H1 (cell line): ENCODE data around the gene CAMK1G. TPM values are rescaled to one million over a fixed set of nuclear protein-coding genes. Genes with fewer than 3 reads are reported as not detected.

ENCODE experiments used
- CTCF ChIA-PET: fragments of 300-600 bp; sonication (Branson Sonifier 250); formaldehyde crosslinking; loops from one replicate; lab custom pipeline; 2021; ENCODE audit not compliant: partially characterized antibody; lab: Charles Lee
- POLR2A ChIA-PET: fragments of 300-600 bp; sonication (Branson Sonifier 250); formaldehyde crosslinking; loops from one replicate; lab custom pipeline; 2021; ENCODE audit warnings: inconsistent platforms; ENCODE audit not compliant: partially characterized antibody; lab: Charles Lee
- DNase-seq, 2 experiments: peaks; one replicate each; pipeline versions ENCODE4 v3.0.0 to v3.0.0-alpha.2; 2010 to 2022; ENCODE audit warnings: low spot score in 2 of 2, low read depth in 1 of 2, mixed read lengths in 1 of 2
- FAIRE-seq: peaks from 2 replicates; lab custom pipeline; 2011; peaks lifted over from hg19 to GRCh38; lab: Jason Lieb, UNC
- H2AFZ ChIP-seq: 2 replicates; pipeline ENCODE4 v1.8.1; 2012; ENCODE audit warnings: low read length, inconsistent platforms
- H2AK5ac ChIP-seq: 2 replicates; pipeline ENCODE4 v1.6.1; 2013; ENCODE audit warnings: low read depth, low read length
- H2BK120ac ChIP-seq: replicated peaks from 2 replicates; pipeline ENCODE3; 2013; ENCODE audit warnings: low read depth, low read length, inconsistent platforms
- H2BK12ac ChIP-seq: 2 replicates; pipeline ENCODE4 v1.6.1; 2013; ENCODE audit warnings: low read depth, low read length
- H2BK15ac ChIP-seq: 2 replicates; pipeline ENCODE4 v1.6.1; 2013; ENCODE audit warnings: low read length
- H2BK20ac ChIP-seq: 2 replicates; pipeline ENCODE4 v1.6.1; 2013; ENCODE audit warnings: low read length
- H2BK5ac ChIP-seq: 2 replicates; pipeline ENCODE4 v1.6.1; 2013; ENCODE audit warnings: low read depth, low read length
- H3K14ac ChIP-seq: 2 replicates; pipeline ENCODE4 v1.6.1; 2013; ENCODE audit warnings: inconsistent platforms; ENCODE audit not compliant: insufficient read length
- H3K18ac ChIP-seq: 2 replicates; pipeline ENCODE4 v1.6.1; 2013; ENCODE audit warnings: low read length; ENCODE audit errors: extremely low read depth
- H3K23ac ChIP-seq: 2 replicates; pipeline ENCODE4 v1.6.1; 2013; ENCODE audit warnings: inconsistent platforms; ENCODE audit not compliant: insufficient read length
- H3K23me2 ChIP-seq: 2 replicates; pipeline ENCODE4 v1.6.1; 2013; ENCODE audit warnings: low read depth, low read length
- H3K27ac ChIP-seq: 2 replicates; pipeline ENCODE4 v1.6.1; 2011; ENCODE audit warnings: low read depth, low read length, inconsistent platforms
- H3K27me3 ChIP-seq, 4 experiments: replicated peaks in 1 of 4; 1 replicate in 1 of 4; 2 replicates in 3 of 4; pipeline versions ENCODE4 v1.6.1 to v1.8.1; 2011 to 2013; ENCODE audit warnings: low read length in 3 of 4, mild to moderate bottlenecking in 3 of 4, inconsistent platforms in 2 of 4, mixed read lengths in 2 of 4, moderate library complexity in 1 of 4; ENCODE audit not compliant: control insufficient read depth in 3 of 4, insufficient read depth in 3 of 4; ENCODE audit errors: extremely low read depth in 1 of 4
- H3K36me3 ChIP-seq, 4 experiments: 2 replicates each; pipeline versions ENCODE4 v1.6.1 to v1.8.1; 2011 to 2013; ENCODE audit warnings: mild to moderate bottlenecking in 4 of 4, low read length in 3 of 4, moderate library complexity in 2 of 4, control low read depth in 1 of 4, inconsistent platforms in 1 of 4; ENCODE audit not compliant: insufficient read depth in 4 of 4, control insufficient read depth in 2 of 4
- H3K4ac ChIP-seq: replicated peaks from 2 replicates; pipeline ENCODE3; 2013; ENCODE audit warnings: low read length, low read depth, mixed read lengths, inconsistent platforms; ENCODE audit not compliant: insufficient read length
- H3K4me1 ChIP-seq, 4 experiments: replicated peaks in 1 of 4; 1 replicate in 1 of 4; 2 replicates in 3 of 4; pipeline versions ENCODE4 v1.6.1 to v1.8.1; 2011 to 2013; ENCODE audit warnings: low read length in 3 of 4, inconsistent platforms in 2 of 4, mixed read lengths in 1 of 4; ENCODE audit not compliant: insufficient read depth in 4 of 4, control insufficient read depth in 3 of 4
- H3K4me2 ChIP-seq, 2 experiments: 2 replicates each; pipeline versions ENCODE4 v1.6.1 to v1.8.1; 2011 to 2013; ENCODE audit warnings: low read depth in 2 of 2, low read length in 2 of 2, control low read depth in 1 of 2, inconsistent platforms in 1 of 2, mild to moderate bottlenecking in 1 of 2; ENCODE audit not compliant: insufficient read depth in 1 of 2
- H3K4me3 ChIP-seq, 4 experiments: fragments of 200-600, 300-600 bp in 1 of 4; sonication (generic), shearing (Covaris generic), sonication (Bioruptor Twin) in 1 of 4; 2 replicates each; pipeline versions ENCODE4 v1.5.1 to v1.8.1; 2011 to 2016; ENCODE audit warnings: low read length in 4 of 4, low read depth in 3 of 4, control low read depth in 2 of 4, inconsistent platforms in 2 of 4, mild to moderate bottlenecking in 2 of 4, mixed read lengths in 1 of 4, moderate library complexity in 1 of 4; ENCODE audit not compliant: insufficient read depth in 2 of 4; ENCODE audit errors: extremely low read depth in 1 of 4
- H3K56ac ChIP-seq: replicated peaks from 2 replicates; pipeline ENCODE3; 2013; ENCODE audit warnings: low read depth, mild to moderate bottlenecking, mixed read lengths, low read length, inconsistent platforms; ENCODE audit not compliant: insufficient read length
- H3K79me1 ChIP-seq: 2 replicates; pipeline ENCODE4 v1.6.1; 2013; ENCODE audit warnings: low read depth, low read length, control low read depth
- H3K79me2 ChIP-seq, 2 experiments: 2 replicates each; pipeline versions ENCODE4 v1.6.1 to v1.8.1; 2012 to 2013; ENCODE audit warnings: low read length in 2 of 2, mild to moderate bottlenecking in 2 of 2, inconsistent platforms in 1 of 2; ENCODE audit not compliant: insufficient read depth in 2 of 2, control insufficient read depth in 1 of 2
- H3K9ac ChIP-seq, 4 experiments: replicated peaks in 1 of 4; 1 replicate in 1 of 4; 2 replicates in 3 of 4; pipeline versions ENCODE4 v1.6.1 to v1.8.1; 2011 to 2013; ENCODE audit warnings: low read depth in 3 of 4, low read length in 3 of 4, control low read depth in 2 of 4, mild to moderate bottlenecking in 2 of 4, moderate library complexity in 2 of 4, inconsistent platforms in 1 of 4; ENCODE audit errors: extremely low read depth in 1 of 4
- H3K9me3 ChIP-seq, 2 experiments: 2 replicates each; pipeline versions ENCODE4 v1.6.1 to v1.8.1; 2012 to 2013; ENCODE audit warnings: mild to moderate bottlenecking in 2 of 2, moderate library complexity in 2 of 2, control low read depth in 1 of 2, inconsistent platforms in 1 of 2, low read depth in 1 of 2, low read length in 1 of 2, mixed read lengths in 1 of 2; ENCODE audit not compliant: insufficient read depth in 2 of 2
- H4K20me1 ChIP-seq, 2 experiments: replicated peaks in 1 of 2; 2 replicates each; pipeline versions ENCODE3 to v1.8.1; 2011 to 2013; ENCODE audit warnings: inconsistent platforms in 2 of 2, low read length in 2 of 2, mild to moderate bottlenecking in 1 of 2; ENCODE audit not compliant: insufficient read depth in 2 of 2, control insufficient read depth in 1 of 2
- H4K5ac ChIP-seq: 2 replicates; pipeline ENCODE4 v1.6.1; 2013; ENCODE audit warnings: low read length, low read depth, mixed read lengths, inconsistent platforms; ENCODE audit not compliant: insufficient read length
- H4K8ac ChIP-seq: 2 replicates; pipeline ENCODE4 v1.8.0; 2013; ENCODE audit warnings: mild to moderate bottlenecking, moderate library complexity, low read length, inconsistent platforms; ENCODE audit not compliant: insufficient read depth; ENCODE audit errors: extremely low read depth
- H4K91ac ChIP-seq: replicated peaks from 2 replicates; pipeline ENCODE3; 2013; ENCODE audit warnings: low read length, mixed read lengths, inconsistent platforms; ENCODE audit not compliant: insufficient read length
- BCL11A ChIP-seq, 2 experiments: IDR thresholded peaks; one replicate each; pipeline ENCODE4 v1.6.1; 2011; ENCODE audit warnings: low read depth in 2 of 2, low read length in 2 of 2, mild to moderate bottlenecking in 2 of 2
- CHD1 ChIP-seq: IDR thresholded peaks from 2 replicates; pipeline ENCODE4 v1.6.1; 2012; ENCODE audit warnings: low read depth, low read length, improper control_type of control experiment
- EP300 ChIP-seq, 2 experiments: IDR thresholded peaks; 1 replicate in 1 of 2; 2 replicates in 1 of 2; pipeline ENCODE4 v1.6.1; 2011 to 2012; ENCODE audit warnings: low read depth in 2 of 2, low read length in 2 of 2, mild to moderate bottlenecking in 2 of 2, borderline replicate concordance in 1 of 2, inconsistent platforms in 1 of 2, moderate library complexity in 1 of 2
- TCF12 ChIP-seq: IDR thresholded peaks from 2 replicates; pipeline ENCODE4 v1.6.1; 2011; ENCODE audit warnings: low read depth, mild to moderate bottlenecking, low read length
- TEAD4 ChIP-seq: IDR thresholded peaks from 2 replicates; pipeline ENCODE4 v1.6.1; 2012; ENCODE audit warnings: low read depth, low read length, inconsistent platforms, mixed read lengths
- YY1 ChIP-seq: IDR thresholded peaks from 2 replicates; pipeline ENCODE4 v1.6.1; 2011; ENCODE audit warnings: low read depth, mild to moderate bottlenecking, low read length
- WGBS, 2 experiments: shearing (Covaris generic) in 1 of 2; methylation state at CpG; one replicate each; pipeline versions ENCODE4 v1.1.6 to v1.1.7; 2013 to 2015; ENCODE audit warnings: low lambda C conversion rate in 2 of 2, mixed read lengths in 2 of 2, inconsistent platforms in 1 of 2, low coverage in 1 of 2, missing lambda C conversion rate in 1 of 2; ENCODE audit not compliant: insufficient replicate concordance in 2 of 2, insufficient coverage in 1 of 2, insufficient read length in 1 of 2; ENCODE audit errors: extremely low coverage in 1 of 2, missing lambda C conversion rate in 1 of 2; 5-methylcytosine and 5-hydroxymethylcytosine counted together
- polyA plus RNA-seq, 7 experiments: library from polyadenylated mRNA; depleted of rRNA in 3 of 7; stranded (reverse) in 5 of 7; unstranded in 2 of 7; fragments of >200 nt in 5 of 7; fragments of 200-250 nt in 2 of 7; gene quantifications; 1 replicate in 5 of 7; 2 replicates in 1 of 7; 4 replicates in 1 of 7; pipeline versions ENCODE4 v1.2.1 to v1.2.3, GENCODE V29; 2011 to 2013; ENCODE audit warnings: missing spikeins in 2 of 7, mixed read lengths in 2 of 7
- total RNA-seq: library from RNA; stranded (reverse); fragmentation: NEBNext Ultra II Directional; extraction: Animal tissue kit (Norgen Biotek cat#: 25700); gene quantifications from 2 replicates; pipeline ENCODE4 v1.2.1, GENCODE V29; 2021

Gene CAMK1G
- total and polyA plus RNA-seq, 2 of the 8 experiments (the other 6 are each of a cell fraction or from before 2014, with no cell fraction given) = 1.00 to 1.0 TPM

DNA sequence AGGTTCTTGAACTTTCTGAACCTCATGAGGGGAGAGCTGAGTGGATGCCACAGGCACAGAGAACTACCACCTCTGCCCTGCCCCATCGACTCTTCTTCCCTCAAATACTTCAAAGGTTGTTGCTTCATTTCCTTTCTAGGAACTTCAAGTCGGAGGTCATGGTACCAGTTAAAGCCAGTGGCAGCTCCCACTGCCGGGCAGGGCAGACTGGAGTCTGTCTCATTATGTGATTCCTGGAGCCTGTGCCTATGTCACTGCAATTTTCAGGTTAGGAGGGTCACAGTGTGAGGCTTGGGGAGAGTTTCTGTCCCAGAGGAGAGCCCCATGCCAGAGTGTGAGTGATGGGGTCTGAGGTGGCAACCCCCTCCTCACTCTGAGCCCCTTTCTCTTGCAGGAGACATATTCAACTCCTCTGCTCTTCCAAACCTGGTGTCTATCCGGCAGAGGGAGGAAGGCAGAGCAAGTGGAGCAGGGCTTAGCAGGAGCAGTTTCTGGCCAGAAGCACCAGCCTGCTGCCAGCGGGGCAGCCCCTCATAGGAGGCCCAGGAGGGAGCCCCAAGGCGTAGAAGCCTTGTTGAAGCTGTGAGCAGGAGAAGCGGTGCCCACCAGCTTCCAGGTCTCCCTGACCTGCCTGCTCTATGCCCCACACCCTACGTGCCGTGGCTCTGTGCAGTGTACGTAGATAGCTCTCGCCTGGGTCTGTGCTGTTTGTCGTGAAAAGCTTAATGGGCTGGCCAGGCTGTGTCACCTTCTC, 29.3 kb downstream of the CAMK1G start:
- Histone ChIP-seq H3K56ac (no peak overlapping the region), H2BK20ac (no peak overlapping the region), H2BK120ac (no peak overlapping the region), H3K4me3 (no peak overlapping the region), H4K5ac (no peak overlapping the region), H3K4me2 (no peak overlapping the region), H3K27me3 (no peaks in the 10 kb centered on the region), H3K18ac (no peak overlapping the region), H3K79me2 (no peaks in the 10 kb centered on the region), H4K91ac (no peak overlapping the region), H3K23me2 (no peaks in the 10 kb centered on the region; the same call in 1 of the 2 replicates), H3K79me1 (no peaks in the 10 kb centered on the region), H2BK5ac (no peak overlapping the region), H3K27ac (no peak overlapping the region), H2BK12ac (no peak overlapping the region), H3K14ac (no peak overlapping the region), H3K9me3 (no peaks in the 10 kb centered on the region), H4K20me1 (no peaks in the 10 kb centered on the region), H3K4me1 (no peaks in the 10 kb centered on the region; a peak in 1 of 7 replicates), H3K9ac (no peak overlapping the region), H3K36me3 (no peaks in the 10 kb centered on the region), H3K4ac (no peak overlapping the region), H4K8ac (no peak overlapping the region), H3K23ac (no peak overlapping the region), H2AK5ac (no peak overlapping the region), H2AFZ (no peak overlapping the region), H2BK15ac (no peak overlapping the region)
- POLR2A ChIA-PET = no interaction called here
- 82% methylated on average over 12 of the region's 12 CpGs; no CpG with 5 or more reads in 1 of the 2 experiments for WGBS, 2 experiments
- DNase-seq = no peak
- TF ChIP-seq TCF12 (no peak), TEAD4 (no peak), BCL11A (IDR thresholded peaks at IDR 0.05; ENCODE audit: low read depth in 2 of 2, low read length in 2 of 2) (no peak), YY1 (no peak), EP300 (IDR thresholded peaks at IDR 0.05; ENCODE audit: borderline replicate concordance in 1 of 2, low read depth in 2 of 2, low read length in 2 of 2) (no peak), CHD1 (no peak)
- FAIRE-seq = no peak
- CTCF ChIA-PET = interaction anchor here (1.4 to 28.8 kb wide), 6 partner anchors 9 to 47 kb away, joined by 4 to 636 read pairs (median 46); partner anchors contain the start of gene CAMK1G
